Lower leg skin (tissue), 4 donors: Measurements from ENCODE around the gene KIRREL2. TPM values are rescaled to one million over a fixed set of nuclear protein-coding genes. Genes with fewer than 3 reads are reported as not detected.

ENCODE experiments used
- DNase-seq, 2 donors: peaks; one replicate each; pipeline ENCODE4 v3.0.0-alpha.2; 2019; ENCODE audit warnings: low spot score in 2 of 2
- H3K4me3 ChIP-seq: fragments of 200-600 bp; sonication (generic); 2 replicates; pipeline ENCODE4 v1.5.1; 2017; ENCODE audit warnings: mild to moderate bottlenecking, low read depth; ENCODE audit not compliant: poor library complexity, severe bottlenecking
- POLR2A ChIP-seq, 2 donors: fragments of 450-650 bp; IDR thresholded peaks; one replicate each; pipeline ENCODE4 v1.6.1; 2016 to 2017; ENCODE audit warnings: antibody characterized with exemption in 2 of 2, mild to moderate bottlenecking in 1 of 2, moderate library complexity in 1 of 2
- WGBS, 2 donors: methylation state at CpG; one replicate each; pipeline ENCODE4 v1.1.5; 2018; 5-methylcytosine and 5-hydroxymethylcytosine counted together
- intact Hi-C: fragments of 100-400 bp; cut with DNase I; formaldehyde crosslinking; loops from one replicate; pipeline ENCODE4 v1.15.0; 2023; ENCODE audit warnings: low total_unique reads
- total RNA-seq, 4 donors: library from RNA; depleted of rRNA; stranded (reverse); fragments of >200 nt; gene quantifications; one replicate each; pipeline ENCODE4 v1.1.0, GENCODE V29; 2016
- TF ChIP-seq, protein P1 (sequence below), 3 donors: fragments of 450-650 bp; IDR thresholded peaks; one replicate each; pipeline ENCODE4 v1.5.1; 2016; ENCODE audit warnings: antibody characterized with exemption in 3 of 3, mild to moderate bottlenecking in 3 of 3, moderate library complexity in 2 of 3

The KIRREL2 gene
- total RNA-seq, 4 donors from 2014 or later = 0.32 TPM; not detected in 3

DNA sequence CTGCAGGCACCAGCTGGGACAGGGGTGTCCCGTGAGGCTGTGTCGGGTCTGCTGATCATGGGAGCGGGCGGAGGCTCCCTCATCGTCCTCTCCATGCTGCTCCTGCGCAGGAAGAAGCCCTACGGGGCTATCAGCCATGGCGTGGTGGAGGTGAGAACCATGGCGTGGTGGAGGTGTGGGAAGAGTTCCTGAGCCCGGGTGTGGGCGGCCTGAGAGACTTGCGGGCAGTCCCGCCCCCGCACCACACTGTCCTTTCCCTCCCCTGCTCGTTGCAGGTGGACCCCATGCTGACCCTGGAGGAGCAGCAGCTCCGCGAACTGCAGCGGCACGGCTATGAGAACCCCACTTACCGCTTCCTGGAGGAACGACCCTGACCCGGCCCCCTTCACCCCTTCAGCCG, 22.4 kb downstream of the KIRREL2 start:
- H3K4me3 ChIP-seq = no peak overlapping the region
- DNase-seq = no peak
- WGBS, 2 donors = 39 to 54% methylated on average over 16 to 22 of the region's 23 CpGs
- intact Hi-C loops = no loop called here
- TF ChIP-seq, protein P1, sequence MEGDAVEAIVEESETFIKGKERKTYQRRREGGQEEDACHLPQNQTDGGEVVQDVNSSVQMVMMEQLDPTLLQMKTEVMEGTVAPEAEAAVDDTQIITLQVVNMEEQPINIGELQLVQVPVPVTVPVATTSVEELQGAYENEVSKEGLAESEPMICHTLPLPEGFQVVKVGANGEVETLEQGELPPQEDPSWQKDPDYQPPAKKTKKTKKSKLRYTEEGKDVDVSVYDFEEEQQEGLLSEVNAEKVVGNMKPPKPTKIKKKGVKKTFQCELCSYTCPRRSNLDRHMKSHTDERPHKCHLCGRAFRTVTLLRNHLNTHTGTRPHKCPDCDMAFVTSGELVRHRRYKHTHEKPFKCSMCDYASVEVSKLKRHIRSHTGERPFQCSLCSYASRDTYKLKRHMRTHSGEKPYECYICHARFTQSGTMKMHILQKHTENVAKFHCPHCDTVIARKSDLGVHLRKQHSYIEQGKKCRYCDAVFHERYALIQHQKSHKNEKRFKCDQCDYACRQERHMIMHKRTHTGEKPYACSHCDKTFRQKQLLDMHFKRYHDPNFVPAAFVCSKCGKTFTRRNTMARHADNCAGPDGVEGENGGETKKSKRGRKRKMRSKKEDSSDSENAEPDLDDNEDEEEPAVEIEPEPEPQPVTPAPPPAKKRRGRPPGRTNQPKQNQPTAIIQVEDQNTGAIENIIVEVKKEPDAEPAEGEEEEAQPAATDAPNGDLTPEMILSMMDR (IDR thresholded peaks at IDR 0.05) = no peak
- no peak for TF ChIP-seq POLR2A (IDR thresholded peaks at IDR 0.05)

DNA sequence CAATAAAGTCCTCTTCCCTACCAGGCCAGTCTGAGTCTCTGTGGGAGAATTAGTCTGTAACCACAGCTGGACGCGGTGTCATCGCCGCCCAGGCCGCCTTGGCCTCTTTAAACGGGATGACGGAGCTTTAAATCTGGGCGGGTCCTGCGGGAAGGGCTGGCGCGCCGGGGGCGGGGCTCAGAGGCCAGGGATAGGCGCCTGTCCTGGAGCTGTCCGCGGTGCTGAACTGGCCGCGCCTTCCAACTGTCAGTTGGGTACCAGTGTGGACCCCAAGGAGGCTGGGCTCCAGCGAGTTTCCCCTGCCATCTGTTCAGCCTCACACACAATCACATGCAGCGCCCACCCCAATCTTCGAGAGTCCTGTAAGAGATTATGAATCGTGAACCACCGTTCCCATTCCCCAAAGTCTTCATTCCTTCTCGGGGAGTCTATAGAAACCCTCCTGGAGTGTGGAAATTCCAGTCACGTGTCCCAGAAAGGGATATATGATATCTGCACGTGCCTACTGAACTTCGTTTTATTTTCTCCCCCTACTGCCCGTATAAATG, 23.1 kb downstream of the KIRREL2 start:
- TF ChIP-seq, protein P1 (IDR thresholded peaks at IDR 0.05) = no peak
- TF ChIP-seq POLR2A (IDR thresholded peaks at IDR 0.05) = no peak
- H3K4me3 ChIP-seq = no peak overlapping the region
- intact Hi-C loops = loop anchor here (5.0 kb wide), 1 partner anchor 52 kb away; no protein-coding TSS in a partner anchor
- 1 to 2% methylated on average over 28 of the region's 28 CpGs for WGBS, 2 donors
- DNase-seq = peak; percentile 81 to 96

DNA sequence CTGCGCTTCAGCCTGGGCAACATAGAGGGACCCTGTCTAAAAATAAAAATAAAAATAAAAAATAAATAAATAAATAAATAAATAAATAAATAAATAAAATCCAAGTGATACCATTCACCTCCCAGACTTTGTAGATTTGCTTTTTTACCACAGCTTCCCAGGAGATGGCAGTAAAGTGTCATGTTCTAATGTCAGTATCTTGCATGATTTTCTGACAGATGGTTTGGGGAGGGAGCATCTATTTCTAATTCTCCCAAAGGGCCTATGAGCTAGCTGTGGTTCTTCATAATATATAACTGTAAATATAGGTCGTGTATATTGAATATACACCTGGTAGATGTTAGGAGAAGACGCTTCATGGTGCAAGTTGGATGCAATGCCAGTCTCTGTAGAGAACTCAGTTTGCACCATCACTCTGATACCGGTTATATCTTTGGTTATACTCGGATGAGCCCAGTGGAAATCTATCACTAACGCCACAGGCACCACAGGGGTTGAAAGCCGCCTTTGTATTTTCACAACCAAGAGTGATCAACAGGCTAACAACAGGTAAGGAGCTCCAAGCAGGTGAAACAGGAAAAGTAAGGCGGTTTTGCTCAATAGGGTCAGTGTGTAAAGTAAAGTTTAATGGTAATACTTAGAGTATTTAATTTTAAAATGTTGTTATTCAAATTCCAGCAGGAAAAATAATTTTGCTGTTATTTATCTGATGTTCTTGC, 25.6 kb downstream of the KIRREL2 start:
- DNase-seq = peak in 1 of 2 donors; percentile 54
- intact Hi-C loops = loop anchor here (5.0 kb wide), 1 partner anchor 50 kb away; no protein-coding TSS in a partner anchor
- TF ChIP-seq POLR2A (IDR thresholded peaks at IDR 0.05) = no peak
- TF ChIP-seq, protein P1 (IDR thresholded peaks at IDR 0.05) = peak in 1 of 3 donors; percentile 13
- no peak overlapping the region for H3K4me3 ChIP-seq
- 27 to 32% methylated on average over 8 of the region's 8 CpGs for WGBS, 2 donors

DNA sequence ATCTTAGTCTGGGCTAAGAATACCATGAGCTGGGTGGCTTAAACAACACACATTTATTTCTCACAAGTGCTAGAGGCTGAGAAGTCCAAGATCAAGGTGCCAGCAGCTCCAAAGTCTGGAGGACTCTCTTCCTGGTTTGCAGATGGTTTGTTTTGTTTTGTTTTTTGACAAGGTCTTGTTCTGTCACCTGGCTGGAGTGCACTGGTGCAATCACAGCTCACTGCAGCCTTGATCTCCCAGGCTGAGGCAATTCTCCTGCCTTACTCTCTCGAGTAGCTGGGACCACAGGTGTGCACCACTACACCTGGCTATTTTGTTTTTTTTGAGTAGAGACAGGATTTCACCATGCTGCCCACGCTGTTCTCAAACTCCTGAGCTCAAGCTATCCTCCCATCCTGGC, 27.2 kb downstream of the KIRREL2 start:
- DNase-seq = no peak
- 52 to 60% methylated on average over 2 of the region's 2 CpGs for WGBS, 2 donors
- no peak for TF ChIP-seq POLR2A (IDR thresholded peaks at IDR 0.05)
- intact Hi-C loops = loop anchor here (5.0 kb wide), 1 partner anchor 48 kb away; no protein-coding TSS in a partner anchor
- H3K4me3 ChIP-seq = no peak overlapping the region

DNA sequence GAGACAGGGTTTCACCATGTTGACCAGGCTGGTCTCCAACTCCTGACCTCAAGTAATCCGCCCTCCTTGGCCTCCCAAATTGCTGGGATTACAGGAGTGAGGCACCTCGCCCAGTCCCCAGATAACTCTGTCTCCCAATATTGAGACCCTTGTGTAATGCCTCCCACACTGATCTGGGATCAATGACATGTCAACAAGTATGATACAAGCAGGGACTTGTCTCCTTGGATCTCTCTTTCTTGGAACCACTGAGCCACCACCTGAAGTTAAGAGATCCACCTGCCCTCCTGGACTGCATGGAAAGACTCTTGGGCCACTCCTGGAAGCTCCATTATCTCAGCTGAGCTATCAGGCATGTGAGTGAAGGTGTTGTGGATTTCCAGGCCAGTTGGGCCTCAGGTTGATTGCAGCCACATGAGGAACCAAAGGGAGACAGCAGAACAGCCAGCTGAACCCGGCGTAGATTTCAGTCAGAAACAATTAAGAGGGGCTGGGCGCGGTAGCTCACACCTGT, 28.6 kb downstream of the KIRREL2 start:
- WGBS, 2 donors = 89 to 92% methylated on average over 6 of the region's 6 CpGs
- no peak for DNase-seq
- intact Hi-C loops = no loop called here
- TF ChIP-seq, protein P1 (IDR thresholded peaks at IDR 0.05) = no peak
- TF ChIP-seq POLR2A (IDR thresholded peaks at IDR 0.05) = no peak
- H3K4me3 ChIP-seq = no peak overlapping the region

DNA sequence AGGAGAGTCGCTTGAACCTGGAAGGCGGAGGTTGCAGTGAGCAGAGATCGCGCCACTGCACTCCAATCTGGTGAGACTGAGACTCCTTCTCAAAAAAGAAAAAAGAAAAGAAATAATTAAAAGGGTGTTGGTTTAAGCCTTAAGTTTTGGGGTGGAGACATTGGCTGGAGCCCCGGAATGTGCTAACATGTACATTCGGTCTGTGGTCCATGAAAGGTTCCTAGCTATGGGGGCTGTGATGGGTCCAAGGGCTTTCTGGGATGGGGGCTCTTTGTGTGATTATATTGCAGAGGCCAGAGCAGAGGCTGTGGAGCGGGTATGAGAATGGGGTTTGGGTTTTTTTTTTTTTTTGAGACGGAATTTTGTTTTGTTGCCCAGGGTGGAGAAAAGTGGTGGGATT, 29.2 kb downstream of the KIRREL2 start:
- TF ChIP-seq POLR2A (IDR thresholded peaks at IDR 0.05) = no peak
- TF ChIP-seq, protein P1 (IDR thresholded peaks at IDR 0.05) = no peak
- WGBS, 2 donors = 88 to 91% methylated on average over 7 to 8 of the region's 8 CpGs
- H3K4me3 ChIP-seq = no peak overlapping the region
- intact Hi-C loops = no loop called here
- no peak for DNase-seq
